22Rv1 (cell line): ENCODE results near the gene OR13A1.

Experiments
- CTCF ChIP-seq: fragments of 450-650 bp; IDR thresholded peaks from 2 replicates; pipeline ENCODE4 v1.5.1; 2017; ENCODE audit warnings: mild to moderate bottlenecking
- ZFX ChIP-seq: fragments of 450-650 bp; IDR thresholded peaks from 2 replicates; pipeline ENCODE4 v1.6.1; 2017; ENCODE audit warnings: antibody characterized with exemption, borderline replicate concordance

GRCh38 chr10:45315508-45315907, at the start of gene OR13A1:
- no peak for TF ChIP-seq CTCF
- TF ChIP-seq ZFX = no peak
